Measurements from ENCODE around the gene SMIM27. TPM values are rescaled to one million over a fixed set of nuclear protein-coding genes. Genes with fewer than 3 reads are reported as not detected.

Gene SMIM27
- total and polyA plus RNA-seq, 5 donors: 10.2 to 26.4 (median 22.0) TPM

DNA sequence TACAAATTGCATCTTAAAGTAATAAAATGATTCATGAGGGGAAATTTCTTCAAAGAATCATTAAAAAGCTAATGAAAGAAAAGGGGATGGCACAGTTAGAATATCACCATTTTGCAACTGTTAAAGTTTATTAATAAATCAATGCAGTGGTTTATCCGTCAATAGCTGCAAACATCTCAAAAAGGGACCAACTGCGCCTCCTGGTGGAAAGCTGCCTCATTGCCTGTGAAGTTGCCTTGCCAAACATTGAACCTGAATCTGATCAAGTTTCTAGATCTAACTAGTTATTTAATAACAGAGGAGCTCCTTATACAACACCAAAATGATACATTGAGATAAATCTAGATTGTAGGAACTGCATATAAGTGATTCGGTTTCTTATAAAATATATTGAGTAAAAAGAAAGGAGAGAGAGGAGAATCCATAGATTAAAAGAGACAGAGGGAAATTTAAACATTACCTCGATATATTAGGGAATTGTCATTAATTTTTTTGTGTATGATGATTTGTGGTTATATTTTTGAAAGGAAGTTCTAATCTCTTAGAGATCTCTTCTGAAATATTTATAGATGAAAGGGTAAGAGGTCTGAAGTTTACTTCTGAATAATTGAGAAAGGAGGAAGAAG, 27.7 kb downstream of the SMIM27 start:
- intact Hi-C loops (cut with DNase I): loop anchor here (2.0 to 5.0 kb wide), 4 partner anchors 201 to 387 kb away; no protein-coding TSS in a partner anchor

DNA sequence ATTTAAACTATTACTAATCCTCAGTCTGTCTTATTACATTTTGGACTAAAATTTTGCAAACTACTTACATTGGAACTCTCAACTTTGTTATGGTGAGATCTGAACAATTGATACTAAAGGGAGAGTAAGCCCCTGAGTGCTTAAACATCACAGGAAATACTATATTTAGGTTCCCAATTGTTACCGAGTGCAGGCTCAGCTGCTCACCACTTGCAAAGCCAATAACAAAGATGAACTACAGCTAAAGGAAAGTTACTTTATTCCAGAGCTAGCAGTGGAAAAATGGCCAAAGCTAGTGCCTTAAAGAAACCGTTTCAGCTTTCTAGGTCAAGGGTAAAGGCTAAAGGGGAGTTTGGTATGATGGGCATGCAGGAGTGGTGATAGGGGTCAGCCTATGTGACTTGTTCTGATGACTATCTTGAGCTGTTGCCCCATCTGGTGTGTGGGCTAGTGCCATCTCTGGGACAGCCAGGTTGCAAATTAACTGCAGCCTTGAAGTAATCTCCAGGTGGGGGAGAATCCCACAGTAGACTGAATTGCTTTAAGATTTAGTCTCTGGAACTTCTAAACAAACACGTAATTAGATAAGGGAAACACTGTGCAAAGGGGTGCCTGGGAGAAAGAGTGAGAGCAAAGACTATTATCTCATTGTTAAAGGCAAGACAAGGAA, 28.6 kb downstream of the SMIM27 start:
- no peaks in the 10 kb centered on the region for H3K9me3 ChIP-seq (ENCODE audit: control insufficient read depth, low read length)
- intact Hi-C loops (cut with DNase I): loop anchor here in 3 of 4 donors (2.0 to 5.0 kb wide), 3 partner anchors 202 to 387 kb away; no protein-coding TSS in a partner anchor
- H3K4me3 ChIP-seq (ENCODE audit: low read length): no peak overlapping the region
- 8% methylated on average over 3 of the region's 3 CpGs for WGBS
- DNase-seq (no peak), ATAC-seq (no peak)
- H3K27me3 ChIP-seq (ENCODE audit: control insufficient read depth, insufficient read depth): no peaks in the 10 kb centered on the region
- no peaks in the 10 kb centered on the region for H3K4me1 ChIP-seq (ENCODE audit: control insufficient read depth, insufficient read depth, low read length)
- no peak overlapping the region for H3K27ac ChIP-seq (ENCODE audit: low read length)

More for the DNA sequence above, 27.7 kb downstream of the SMIM27 start:
- H3K27me3 ChIP-seq (ENCODE audit: control insufficient read depth, insufficient read depth): no peaks in the 10 kb centered on the region
- 19% methylated on average over 4 of the region's 4 CpGs for WGBS
- H3K27ac ChIP-seq (ENCODE audit: low read length): no peak overlapping the region
- H3K9me3 ChIP-seq (ENCODE audit: control insufficient read depth, low read length): no peaks in the 10 kb centered on the region
- DNase-seq: peak; percentile 66 to 87 (median 75)
- no peak overlapping the region for H3K4me3 ChIP-seq (ENCODE audit: low read length)
- H3K4me1 ChIP-seq (ENCODE audit: control insufficient read depth, insufficient read depth, low read length): no peaks in the 10 kb centered on the region
- ATAC-seq: peak in 1 of 2 donors; percentile 45

- Histone ChIP-seq H3K4me3 (ENCODE audit: low read length) (no peak overlapping the region), H3K9me3 (ENCODE audit: control insufficient read depth, low read length) (no peaks in the 10 kb centered on the region), H3K4me1 (ENCODE audit: control insufficient read depth, insufficient read depth, low read length) (no peaks in the 10 kb centered on the region), H3K27ac (ENCODE audit: low read length) (no peak overlapping the region), H3K27me3 (ENCODE audit: control insufficient read depth, insufficient read depth) (no peaks in the 10 kb centered on the region)
- DNase-seq (no peak), ATAC-seq (no peak)
- 43% methylated on average over 3 of the region's 3 CpGs for WGBS
- intact Hi-C loops (cut with DNase I): loop anchor here in 3 of 4 donors (2.0 to 5.0 kb wide), 3 partner anchors 203 to 386 kb away; no protein-coding TSS in a partner anchor
These were observed 29.5 kb downstream of the SMIM27 start for GRCh38 chr9:32581512-32582143.

GRCh38 chr9:32584784-32585183, 32.7 kb downstream of the SMIM27 start:
- Histone ChIP-seq H3K27ac (ENCODE audit: low read length) (no peak overlapping the region), H3K4me1 (ENCODE audit: control insufficient read depth, insufficient read depth, low read length) (no peaks in the 10 kb centered on the region), H3K27me3 (ENCODE audit: control insufficient read depth, insufficient read depth) (no peaks in the 10 kb centered on the region), H3K4me3 (ENCODE audit: low read length) (no peak overlapping the region), H3K9me3 (ENCODE audit: control insufficient read depth, low read length) (no peaks in the 10 kb centered on the region)
- DNase-seq: no peak
- 43% methylated on average over 2 of the region's 2 CpGs for WGBS
- intact Hi-C loops (cut with DNase I): loop anchor here in 2 of 4 donors (5.0 kb wide), 1 partner anchor 383 kb away; no protein-coding TSS in a partner anchor
- ATAC-seq: no peak

- H3K9me3 ChIP-seq (ENCODE audit: control insufficient read depth, low read length): no peaks in the 10 kb centered on the region
- H3K4me3 ChIP-seq (ENCODE audit: low read length): no peak overlapping the region
- H3K27me3 ChIP-seq (ENCODE audit: control insufficient read depth, insufficient read depth): no peaks in the 10 kb centered on the region
- DNase-seq (no peak), ATAC-seq (no peak)
- intact Hi-C loops (cut with DNase I): loop anchor here in 2 of 4 donors (2.0 to 5.0 kb wide), 2 partner anchors 379 to 381 kb away; no protein-coding TSS in a partner anchor
- H3K27ac ChIP-seq (ENCODE audit: low read length): no peak overlapping the region
- H3K4me1 ChIP-seq (ENCODE audit: control insufficient read depth, insufficient read depth, low read length): no peaks in the 10 kb centered on the region
These were observed 35.8 kb downstream of the SMIM27 start for GRCh38 chr9:32587901-32588300.

DNA sequence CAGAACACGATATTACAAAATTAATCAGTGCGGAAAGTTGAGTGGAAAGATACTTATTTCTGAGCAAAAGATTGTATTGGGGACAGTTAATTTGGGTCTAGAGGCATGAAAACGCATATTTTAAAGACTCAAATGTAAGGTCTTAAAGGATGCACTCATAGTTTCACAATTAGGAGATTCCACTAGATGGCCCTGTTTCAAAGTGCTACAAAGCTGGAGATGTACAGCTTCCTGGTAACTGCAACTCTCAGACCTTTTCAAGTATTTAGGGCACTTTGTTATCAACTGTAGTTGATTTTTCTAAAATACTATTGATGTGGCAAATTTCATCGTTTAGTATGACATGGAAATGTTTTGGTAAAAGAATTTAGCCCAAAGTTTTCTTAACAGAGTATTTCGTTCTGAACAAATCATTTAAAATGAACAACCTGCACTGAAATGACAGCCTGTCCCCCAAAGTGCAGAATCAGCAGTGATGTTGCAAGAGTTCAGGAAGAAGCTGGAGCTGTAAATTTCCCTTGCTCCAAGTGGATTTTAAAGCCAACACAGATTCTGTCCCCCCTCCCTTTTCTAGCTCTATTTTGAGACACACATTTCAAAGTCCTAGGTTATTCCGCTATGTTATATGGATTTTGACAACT, 37.1 kb downstream of the SMIM27 start:
- ATAC-seq (peak; percentile 47 to 52), DNase-seq (no peak)
- WGBS: 40% methylated on average over 6 of the region's 6 CpGs
- Histone ChIP-seq H3K9me3 (ENCODE audit: control insufficient read depth, low read length) (no peaks in the 10 kb centered on the region), H3K4me3 (ENCODE audit: low read length) (no peak overlapping the region), H3K4me1 (ENCODE audit: control insufficient read depth, insufficient read depth, low read length) (no peaks in the 10 kb centered on the region), H3K27me3 (ENCODE audit: control insufficient read depth, insufficient read depth) (no peaks in the 10 kb centered on the region), H3K27ac (ENCODE audit: low read length) (no peak overlapping the region)
- intact Hi-C loops (cut with DNase I): loop anchor here in 2 of 4 donors (2.0 to 5.0 kb wide), 2 partner anchors 378 to 380 kb away; no protein-coding TSS in a partner anchor

- intact Hi-C loops (cut with DNase I): no loop called here
- no peak overlapping the region for H3K4me3 ChIP-seq (ENCODE audit: low read length)
- no peaks in the 10 kb centered on the region for H3K27me3 ChIP-seq (ENCODE audit: control insufficient read depth, insufficient read depth)
- H3K27ac ChIP-seq (ENCODE audit: low read length): no peak overlapping the region
- 33% methylated on average over 2 of the region's 2 CpGs for WGBS
- no peak for DNase-seq
- no peak for ATAC-seq
- no peaks in the 10 kb centered on the region for H3K9me3 ChIP-seq (ENCODE audit: control insufficient read depth, low read length)
- no peaks in the 10 kb centered on the region for H3K4me1 ChIP-seq (ENCODE audit: control insufficient read depth, insufficient read depth, low read length)
These were observed 38.3 kb downstream of the SMIM27 start for GRCh38 chr9:32590476-32590875.

GRCh38 chr9:32590898-32591297, 38.8 kb downstream of the SMIM27 start:
- Histone ChIP-seq H3K4me1 (ENCODE audit: control insufficient read depth, insufficient read depth, low read length) (no peaks in the 10 kb centered on the region), H3K27ac (ENCODE audit: low read length) (no peak overlapping the region), H3K4me3 (ENCODE audit: low read length) (no peak overlapping the region), H3K9me3 (ENCODE audit: control insufficient read depth, low read length) (no peaks in the 10 kb centered on the region), H3K27me3 (ENCODE audit: control insufficient read depth, insufficient read depth) (no peaks in the 10 kb centered on the region)
- DNase-seq (no peak), ATAC-seq (no peak)
- intact Hi-C loops (cut with DNase I): no loop called here
- 50% methylated on average over 1 of the region's 1 CpG for WGBS

DNA sequence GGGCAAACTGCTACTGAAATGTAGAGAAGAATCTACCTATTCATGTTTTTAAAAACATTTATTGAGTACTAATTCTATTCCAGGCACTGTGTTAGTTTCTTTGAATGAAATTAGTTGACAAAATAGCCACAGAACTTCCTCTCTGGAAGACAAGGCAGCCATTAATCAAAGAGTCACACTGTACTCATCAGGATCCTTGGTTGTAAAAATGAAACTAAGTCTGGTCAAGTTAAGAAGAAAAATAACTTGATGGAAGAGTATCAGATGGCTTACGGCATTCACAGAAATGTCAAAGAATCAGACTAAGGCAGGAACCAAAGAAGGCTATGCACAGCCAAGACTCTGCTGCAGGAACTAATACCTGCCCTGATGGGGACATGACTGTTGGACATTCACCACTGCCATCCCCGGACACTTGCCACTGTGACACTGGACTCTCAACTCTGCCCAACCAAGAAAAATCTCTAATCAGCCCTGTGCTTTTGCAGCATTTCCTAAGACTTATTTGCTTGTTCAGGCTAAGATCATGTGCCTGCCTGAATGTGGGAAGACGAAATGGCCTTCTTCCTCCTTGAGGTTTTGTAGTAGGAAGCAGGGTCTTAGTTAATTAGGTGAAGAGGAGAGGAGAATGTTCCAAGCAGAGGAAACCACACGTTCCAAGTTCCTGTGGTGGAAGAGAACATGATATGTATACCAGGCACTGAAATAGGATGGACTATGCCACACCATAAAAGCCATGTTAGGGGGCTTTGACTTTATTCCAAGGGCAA, 44.2 kb downstream of the SMIM27 start:
- no peaks in the 10 kb centered on the region for H3K27me3 ChIP-seq (ENCODE audit: control insufficient read depth, insufficient read depth)
- H3K4me1 ChIP-seq (ENCODE audit: control insufficient read depth, insufficient read depth, low read length): no peaks in the 10 kb centered on the region
- DNase-seq: no peak
- 65% methylated on average over 4 of the region's 4 CpGs for WGBS
- H3K27ac ChIP-seq (ENCODE audit: low read length): no peak overlapping the region
- intact Hi-C loops (cut with DNase I): no loop called here
- no peak overlapping the region for H3K4me3 ChIP-seq (ENCODE audit: low read length)
- H3K9me3 ChIP-seq (ENCODE audit: control insufficient read depth, low read length): no peaks in the 10 kb centered on the region
- no peak for ATAC-seq

DNA sequence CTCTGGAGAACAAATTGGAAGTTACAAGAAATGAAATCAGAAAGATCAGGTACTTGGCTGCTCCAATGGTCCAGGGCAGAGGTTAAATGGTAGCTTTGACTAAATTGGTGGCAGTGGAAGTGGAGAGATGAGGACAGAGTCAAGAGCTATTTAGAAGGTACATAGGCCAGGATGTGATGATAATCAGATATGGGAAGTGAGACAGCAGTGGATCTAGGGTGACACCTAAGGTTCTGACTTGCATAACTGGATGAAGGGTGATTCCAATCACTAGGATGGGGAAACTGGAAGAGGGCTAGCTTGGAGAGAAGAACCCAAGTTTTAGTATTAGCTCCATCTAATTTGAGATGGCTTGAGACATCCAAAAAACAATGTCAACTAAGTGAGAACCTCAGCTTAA, 44.8 kb downstream of the SMIM27 start:
- Histone ChIP-seq H3K4me1 (ENCODE audit: control insufficient read depth, insufficient read depth, low read length) (no peaks in the 10 kb centered on the region), H3K9me3 (ENCODE audit: control insufficient read depth, low read length) (no peaks in the 10 kb centered on the region), H3K27me3 (ENCODE audit: control insufficient read depth, insufficient read depth) (no peaks in the 10 kb centered on the region), H3K27ac (ENCODE audit: low read length) (no peak overlapping the region), H3K4me3 (ENCODE audit: low read length) (no peak overlapping the region)
- intact Hi-C loops (cut with DNase I): no loop called here
- ATAC-seq (no peak), DNase-seq (no peak)

All from right cardiac atrium (tissue), 5 donors.